T47D (cell line): Measurements from ENCODE around the gene OSBPL10.

Experiments used
- DNase-seq, 2 experiments: peaks; one replicate each; pipeline versions ENCODE4 v3.0.0 to v3.0.0-alpha.2; 2011 to 2012; ENCODE audit warnings: low read depth in 1 of 2, low spot score in 1 of 2
- JUND ChIP-seq: IDR thresholded peaks from 2 replicates; pipeline ENCODE4 v1.6.1; 2012; ENCODE audit warnings: low read depth
- in situ Hi-C: cut with HindIII; loops from 2 replicates; pipeline ENCODE4 v1.10.0; 2016; ENCODE audit warnings: low sequenced_read_pairs, low pct_unique_long_range_greater_than_20kb

The OSBPL10 gene

DNA sequence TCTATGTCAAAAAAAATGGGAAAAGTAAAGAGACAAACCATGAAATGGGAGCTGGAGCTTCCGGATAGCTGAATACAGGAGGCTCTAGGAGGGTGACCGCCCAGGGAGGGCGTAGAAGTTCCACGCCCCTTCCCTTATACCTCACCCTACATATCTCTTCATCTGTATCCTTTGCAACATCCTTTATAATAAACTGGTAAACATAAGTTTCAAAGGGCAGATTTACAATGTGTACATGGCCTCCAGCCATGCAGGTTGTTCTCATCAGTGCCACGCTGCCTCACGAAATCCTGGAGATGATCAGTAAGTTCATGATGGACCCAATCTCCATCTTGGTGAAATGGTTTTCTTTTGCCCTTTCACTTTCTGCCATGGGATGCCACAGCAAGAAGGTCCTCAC is 121.8 kb downstream of the OSBPL10 start:
- TF ChIP-seq JUND = no peak
- no peak for DNase-seq

DNA sequence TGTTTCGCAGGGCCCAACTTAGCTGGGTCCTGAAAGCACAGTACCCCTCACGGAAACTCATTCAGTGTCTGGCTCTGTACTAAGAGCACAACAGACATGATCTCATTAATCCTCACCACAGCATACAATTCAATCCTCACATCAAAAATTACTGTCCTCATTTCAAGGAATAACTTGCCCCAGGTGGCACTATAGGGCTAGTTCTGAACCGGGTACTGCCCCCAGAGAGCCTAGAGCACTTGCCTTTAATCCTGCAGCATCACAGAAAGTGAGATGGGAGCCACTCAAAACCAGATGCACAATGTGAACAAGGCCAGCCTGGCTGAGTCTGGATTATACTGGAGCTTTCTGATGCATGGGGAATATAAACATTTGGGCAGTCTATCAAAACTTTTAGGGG is 122.6 kb downstream of the OSBPL10 start:
- no peak for TF ChIP-seq JUND
- DNase-seq = peak in 1 of 2 experiments; percentile 45
- in situ Hi-C loops = no loop called here

More for the DNA sequence above, 121.8 kb downstream of the OSBPL10 start:
- in situ Hi-C loops = no loop called here

DNA sequence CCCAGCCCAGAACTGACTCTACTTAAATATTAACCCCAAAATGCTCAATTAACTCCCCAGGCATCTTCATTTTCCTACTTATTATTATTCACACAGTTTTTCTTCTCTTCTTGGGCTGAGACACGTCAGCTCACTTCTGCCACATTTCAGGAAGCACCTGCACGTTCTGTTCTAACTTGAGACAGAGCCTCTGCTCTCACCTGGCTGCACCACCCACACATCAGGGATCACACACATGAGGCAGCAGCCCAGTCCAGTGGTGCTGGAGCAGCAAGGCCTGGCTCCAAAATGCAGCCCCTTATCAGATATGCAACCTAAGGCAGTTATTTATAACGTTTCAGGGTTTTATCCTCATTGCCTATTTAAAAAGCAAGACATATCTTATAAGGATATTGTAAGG is 127.5 kb downstream of the OSBPL10 start:
- TF ChIP-seq JUND = no peak
- DNase-seq = no peak
- in situ Hi-C loops = no loop called here

DNA sequence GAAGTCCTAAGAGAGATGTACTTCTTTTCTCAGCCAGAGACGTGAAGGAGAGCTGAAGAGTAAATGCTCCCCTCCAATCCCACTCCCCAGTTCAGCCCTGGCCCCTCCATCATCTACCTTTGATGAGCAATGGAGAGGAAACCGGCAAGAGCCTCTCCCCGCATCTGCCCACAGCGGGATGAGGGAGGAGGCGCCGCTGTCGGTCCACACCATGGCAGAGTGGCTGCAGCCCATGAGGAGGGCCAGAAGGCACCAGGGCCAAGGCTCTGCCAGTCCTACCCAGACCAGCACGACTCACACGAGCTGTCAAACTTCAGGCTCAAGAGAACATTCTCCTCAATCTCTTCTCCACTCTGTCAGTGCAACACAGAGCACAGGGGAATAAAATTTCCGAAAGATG is 129.8 kb downstream of the OSBPL10 start:
- no peak for DNase-seq
- TF ChIP-seq JUND = no peak
- in situ Hi-C loops = no loop called here

DNA sequence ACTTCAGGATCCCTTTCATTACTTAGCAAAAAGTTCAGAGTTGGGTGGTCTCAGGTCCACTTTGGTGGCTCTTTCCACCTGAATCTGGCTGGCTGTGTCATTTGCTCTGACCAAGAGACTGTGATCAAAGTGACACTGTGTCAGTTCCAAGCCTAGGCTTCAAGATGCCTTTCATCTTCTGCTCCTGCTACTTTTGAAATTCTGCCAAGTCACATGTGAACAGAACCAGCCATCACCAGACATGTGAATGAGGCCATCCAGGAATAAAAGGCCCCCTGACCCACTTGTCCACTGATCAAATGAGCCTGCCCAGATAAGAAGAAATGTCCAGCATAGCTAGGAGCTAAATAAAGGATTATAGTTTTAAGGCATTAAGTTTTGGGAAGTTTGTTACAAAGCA is 132.2 kb downstream of the OSBPL10 start:
- no peak for DNase-seq
- in situ Hi-C loops = no loop called here
- TF ChIP-seq JUND = no peak

DNA sequence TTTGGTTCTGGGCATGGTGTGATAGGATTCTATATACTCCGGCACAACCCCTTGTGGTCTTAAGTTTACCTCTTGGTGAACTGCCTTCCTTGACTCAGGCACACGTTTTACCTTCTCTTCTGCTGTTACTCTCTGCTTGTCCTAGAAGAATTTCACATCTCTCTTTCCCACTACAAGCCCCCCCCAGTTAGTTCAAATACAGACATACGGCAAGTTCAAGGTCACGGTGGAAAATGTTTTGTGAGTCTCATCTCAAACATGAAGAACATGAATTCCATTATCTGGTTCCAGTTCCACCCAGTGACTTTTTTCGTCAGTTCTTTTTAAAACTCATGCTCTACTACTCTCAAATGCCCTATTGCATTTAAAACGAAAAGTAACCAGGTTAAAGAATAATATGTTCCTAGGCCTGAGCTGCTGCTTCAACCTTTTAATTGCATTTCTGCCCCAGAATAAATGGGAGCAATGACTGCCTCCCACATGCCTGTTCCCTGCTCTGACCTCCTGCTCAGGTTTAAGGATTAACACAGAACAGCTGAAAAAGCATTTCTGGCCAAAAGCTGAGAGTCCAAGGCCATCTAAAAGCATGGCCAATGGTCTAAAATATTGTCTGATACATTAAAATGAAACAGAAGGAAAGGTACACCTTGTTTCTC is 132.8 kb downstream of the OSBPL10 start:
- in situ Hi-C loops = no loop called here
- no peak for DNase-seq
- TF ChIP-seq JUND = no peak

DNA sequence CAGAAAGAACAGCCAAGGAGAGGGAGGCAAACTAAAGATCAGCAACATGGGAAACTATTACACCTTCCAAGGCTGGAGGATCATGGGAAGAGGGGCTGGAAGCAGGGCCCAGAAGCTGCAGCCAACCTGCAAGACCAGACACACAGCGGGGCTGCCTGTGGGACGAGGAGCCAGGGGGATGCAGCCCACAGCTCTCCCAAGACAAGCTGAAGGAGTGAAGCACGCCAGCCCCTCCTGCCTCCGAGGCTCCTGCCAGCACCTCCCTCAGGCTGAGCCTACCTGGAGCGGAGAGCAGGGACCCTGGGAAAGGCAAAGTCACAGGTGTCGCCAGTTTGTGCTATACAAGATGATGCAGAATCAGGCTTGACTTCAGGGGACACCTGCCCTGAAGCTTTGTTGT is 133.3 kb downstream of the OSBPL10 start:
- in situ Hi-C loops = no loop called here
- no peak for DNase-seq
- TF ChIP-seq JUND = no peak

DNA sequence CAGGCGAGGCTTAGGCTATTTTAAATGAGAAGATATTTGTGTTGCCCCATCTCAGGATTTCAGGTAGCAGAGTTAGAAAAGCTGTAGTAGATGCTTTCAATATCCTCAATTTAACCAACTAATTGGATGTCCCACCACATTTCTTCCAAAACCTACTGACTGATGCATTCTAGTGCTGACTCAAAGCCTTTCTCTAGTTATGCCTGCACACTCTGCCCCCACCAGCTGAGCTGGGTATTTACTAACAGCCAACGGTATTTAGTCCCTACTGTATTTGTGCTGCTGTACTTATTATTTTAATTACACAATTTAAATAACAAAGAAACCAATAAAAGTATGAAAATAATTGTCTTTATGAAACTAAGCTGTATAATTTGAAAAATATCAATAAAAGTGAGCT is 139.5 kb downstream of the OSBPL10 start:
- no peak for TF ChIP-seq JUND
- in situ Hi-C loops = no loop called here
- DNase-seq = no peak

DNA sequence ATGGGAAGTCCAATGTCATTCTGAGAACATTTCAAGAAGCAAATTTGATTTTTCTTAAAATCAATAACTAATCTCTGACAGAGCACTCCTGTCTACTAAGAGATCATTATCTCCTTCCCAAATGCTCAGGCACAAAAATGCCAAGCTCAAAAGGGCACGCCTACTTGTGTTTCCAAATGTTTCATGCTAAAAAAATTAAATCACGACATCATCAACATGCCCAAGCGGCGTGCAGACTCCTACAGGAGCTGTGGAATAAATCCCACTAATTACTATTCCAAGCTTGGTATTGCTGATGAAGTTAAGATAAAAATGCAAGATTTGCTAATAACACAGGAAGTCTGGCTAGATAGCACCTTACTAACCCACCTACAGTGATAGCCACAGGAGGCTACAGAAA is 140.8 kb downstream of the OSBPL10 start:
- DNase-seq = no peak

DNA sequence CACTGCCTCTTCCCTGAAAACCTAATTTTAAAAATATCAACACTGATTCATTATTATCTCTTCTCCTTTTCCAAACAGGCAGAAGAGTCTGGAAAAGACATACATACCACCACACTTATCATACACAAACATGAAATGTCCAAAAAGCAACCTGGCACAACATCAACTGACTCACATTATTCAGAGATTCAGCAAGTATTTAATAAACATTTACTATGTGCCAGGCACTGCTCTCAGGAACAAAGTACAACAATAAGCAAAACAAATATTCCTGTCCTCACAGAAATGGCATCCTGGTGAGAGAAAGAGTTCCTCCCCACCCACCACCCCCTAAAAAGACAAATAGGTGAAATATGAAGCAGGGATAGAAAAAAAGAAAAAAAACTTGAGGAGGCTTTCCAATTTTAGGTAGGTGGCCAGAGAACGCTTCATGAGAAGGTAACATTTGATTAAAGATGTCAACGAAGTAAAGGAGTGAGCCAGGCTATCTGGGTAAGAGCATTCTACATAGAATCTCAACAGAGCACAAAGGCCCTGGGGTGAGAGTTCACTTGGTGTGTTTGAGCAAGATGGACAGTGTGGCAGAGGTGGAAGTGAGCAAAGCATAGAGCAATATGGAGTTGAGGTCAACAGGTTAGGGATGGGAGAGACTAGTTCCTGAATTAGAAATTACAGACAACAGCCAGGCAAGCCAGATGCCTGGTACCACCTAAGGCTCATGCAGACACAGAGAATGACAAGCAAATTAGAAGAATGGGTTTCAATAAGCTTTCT is 141.7 kb downstream of the OSBPL10 start:
- TF ChIP-seq JUND = no peak
- DNase-seq = no peak
- in situ Hi-C loops = no loop called here

More for the DNA sequence above, 140.8 kb downstream of the OSBPL10 start:
- in situ Hi-C loops = no loop called here
- TF ChIP-seq JUND = no peak

DNA sequence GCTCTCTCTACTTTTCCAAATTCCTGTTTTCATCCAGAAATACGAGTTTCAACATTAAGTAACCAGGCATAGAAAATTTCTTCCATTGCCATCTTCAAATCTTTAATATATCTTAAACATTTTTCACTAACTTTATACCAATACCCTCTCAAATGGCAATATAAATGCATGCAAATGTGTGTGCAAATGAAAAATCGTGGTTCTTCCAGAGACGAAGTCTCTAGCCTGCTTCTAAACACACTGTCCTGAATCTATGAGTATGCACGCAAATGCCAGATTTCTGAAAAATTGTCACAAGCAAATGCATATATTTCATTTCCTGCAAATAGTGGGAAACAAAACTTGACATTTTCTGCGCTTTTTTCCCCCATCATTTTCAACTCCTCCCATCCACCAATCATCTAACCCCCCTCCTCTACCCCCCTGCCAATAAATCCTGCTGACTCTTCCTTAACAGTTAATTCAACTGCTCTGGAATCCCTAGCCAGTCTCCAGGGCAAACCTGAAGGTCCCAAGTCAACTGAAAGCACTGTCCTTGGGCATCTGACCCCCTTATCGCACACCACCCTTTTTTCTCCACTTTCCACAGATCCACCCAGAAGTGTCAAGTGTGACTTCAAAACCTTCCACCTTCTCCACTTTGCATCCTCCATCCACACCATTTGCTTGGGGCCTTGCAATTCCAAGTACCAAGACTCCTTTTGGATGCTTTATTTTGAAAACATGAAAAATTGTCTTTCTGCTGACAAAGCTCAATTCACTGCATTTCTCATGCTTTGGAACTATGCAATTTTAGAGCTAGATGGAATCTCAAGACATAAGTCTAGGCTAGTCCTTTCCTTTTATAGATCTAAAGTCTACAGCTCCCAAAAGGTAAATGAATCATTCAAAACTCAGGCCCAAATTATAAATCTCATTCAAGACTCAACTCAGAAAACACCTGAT is 144.7 kb downstream of the OSBPL10 start:
- in situ Hi-C loops = no loop called here

DNA sequence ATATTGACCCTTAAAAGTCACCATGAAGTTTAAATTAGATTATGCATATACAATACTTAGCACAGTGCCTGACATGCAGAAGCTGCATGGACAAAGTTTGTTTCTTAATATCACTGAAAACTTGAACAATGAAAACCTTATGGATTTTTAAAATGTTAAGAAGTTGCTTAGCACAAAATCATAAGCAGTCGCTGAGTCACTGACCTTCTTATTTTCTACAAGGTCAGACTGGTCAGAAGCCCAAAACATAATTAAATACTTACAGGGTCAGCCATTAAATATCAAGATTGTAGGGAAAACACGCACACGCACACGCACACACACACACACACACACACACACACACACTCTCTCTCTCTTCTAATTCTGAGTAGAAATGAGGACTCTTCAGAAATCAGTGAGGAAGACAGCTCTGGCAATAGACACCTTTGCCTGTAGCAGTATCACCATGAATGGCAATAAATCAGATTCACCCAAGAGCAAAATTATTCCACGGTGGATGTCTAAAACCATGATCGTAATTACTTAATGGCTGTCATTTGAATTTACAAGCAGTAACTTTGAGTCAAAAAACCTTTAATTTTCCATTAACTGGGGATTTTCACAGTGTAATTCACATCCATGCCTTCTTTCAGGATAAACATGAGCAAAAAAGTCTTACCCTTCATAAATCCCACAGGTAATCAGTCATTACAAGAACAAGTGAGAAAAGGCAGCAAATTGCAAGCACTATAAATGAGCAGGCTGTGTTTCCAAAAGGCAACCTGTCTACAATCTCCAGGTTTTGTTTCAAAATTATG is 147.5 kb downstream of the OSBPL10 start:
- in situ Hi-C loops = no loop called here
- TF ChIP-seq JUND = no peak

More for the DNA sequence above, 144.7 kb downstream of the OSBPL10 start:
- no peak for DNase-seq
- no peak for TF ChIP-seq JUND

More for the DNA sequence above, 147.5 kb downstream of the OSBPL10 start:
- no peak for DNase-seq
